K562 (cell line): ENCODE data around the gene DPT. TPM values are rescaled to one million over a fixed set of nuclear protein-coding genes. Genes with fewer than 3 reads are reported as not detected.

ENCODE experiments used
- C11orf30 ChIP-seq: fragments of 450-650 bp; IDR thresholded peaks from 2 replicates; pipeline ENCODE4 v1.6.1; 2016; ENCODE audit warnings: low read depth, mild to moderate bottlenecking
- E2F1 ChIP-seq: sonication (generic); formaldehyde crosslinking; IDR thresholded peaks from 2 replicates; pipeline ENCODE4 v1.8.1; 2023; ENCODE audit warnings: mild to moderate bottlenecking, missing genetic modification reagents, moderate library complexity
- RBM14 ChIP-seq: fragments of 200-400 bp; formaldehyde crosslinking; IDR thresholded peaks from 2 replicates; pipeline ENCODE4 v1.6.1; 2018; ENCODE audit warnings: low read depth, mild to moderate bottlenecking, low read length, moderate library complexity, borderline replicate concordance; ENCODE audit not compliant: insufficient read depth
- TFAM ChIP-seq: fragments of 250-450 bp; sonication (Bioruptor Pico); conservative IDR thresholded peaks from 2 replicates; pipeline ENCODE4 v1.5.0; 2021; ENCODE audit warnings: mild to moderate bottlenecking, moderate library complexity
- ZBTB49 ChIP-seq: sonication (generic); formaldehyde crosslinking; IDR thresholded peaks from 2 replicates; pipeline ENCODE4 v1.8.0; 2022; ENCODE audit warnings: missing genetic modification reagents, mild to moderate bottlenecking, borderline replicate concordance
- ZNF239 ChIP-seq: fragments of 250-450 bp; sonication (Bioruptor Pico); IDR thresholded peaks from 2 replicates; pipeline ENCODE4 v1.4.0; 2020; ENCODE audit warnings: mild to moderate bottlenecking
- ZNF592 ChIP-seq: fragments of 450-650 bp; IDR thresholded peaks from 2 replicates; pipeline ENCODE4 v1.6.1; 2017; ENCODE audit warnings: antibody characterized with exemption, mild to moderate bottlenecking
- polyA plus RNA-seq, 8 experiments: library from polyadenylated mRNA; depleted of rRNA in 4 of 8; stranded (reverse) in 5 of 8; unstranded in 3 of 8; fragments of >200 nt; fragmentation: Nextera tagmentation in 2 of 8; fragmentation: Illumina TruSeq in 1 of 8; extraction: Ambion mirVana in 2 of 8; extraction: Trizol in 1 of 8; gene quantifications; 2 replicates each; pipeline versions ENCODE4 v1.2.1 to v1.2.3, GENCODE V29; 2011 to 2014; ENCODE audit warnings: inconsistent platforms in 1 of 8, missing spikeins in 1 of 8
- total RNA-seq, 7 experiments: library from RNA; depleted of rRNA in 6 of 7; stranded (reverse); fragments of >200 nt in 6 of 7; fragmentation: Illumina TruSeq in 2 of 7; extraction: Trizol in 2 of 7; gene quantifications; 2 replicates each; pipeline versions ENCODE4 v1.2.1 to v1.2.3, GENCODE V29; 2011 to 2021; ENCODE audit warnings: low replicate concordance in 1 of 7

Gene DPT
- total and polyA plus RNA-seq, 9 of the 15 experiments (the other 6 are each of a cell fraction or from before 2014, with no cell fraction given) = not detected

GRCh38 chr1:168719306-168720111 lies 9.5 kb downstream of the DPT start (continued):
- TF ChIP-seq RBM14 (no peak), E2F1 (CRISPR knock-in tag) (no peak), ZNF239 (no peak), TFAM (CRISPR knock-in tag) (no peak), ZBTB49 (CRISPR knock-in tag) (no peak), ZNF592 (no peak), C11orf30 (no peak)
